ENCODE measurements around the gene STAT2. TPM values are rescaled to one million over a fixed set of nuclear protein-coding genes. Genes with fewer than 3 reads are reported as not detected.

The STAT2 gene
- total RNA-seq, 6 experiments from 2014 or later, result 82.8 to 182 (median 108) TPM

GRCh38 chr12:56375598-56376434, 15.9 kb upstream of the STAT2 start:
- 67% methylated on average over 11 of the region's 11 CpGs for WGBS (ENCODE audit: insufficient coverage, low coverage, low lambda C conversion rate, missing lambda C conversion rate)
- peak in 3 of 4 donors; percentile 19 to 51 (median 38) for ATAC-seq
- no peaks in the 10 kb centered on the region for H3K36me3 ChIP-seq
- H3K9me3 ChIP-seq, result no peaks in the 10 kb centered on the region
- DNase-seq, result no peak
- no peak overlapping the region for H3K4me3 ChIP-seq
- H3K27ac ChIP-seq, result no peak overlapping the region
- intact Hi-C loops (cut with DNase I), result no loop called here
- H3K4me1 ChIP-seq, result no peaks in the 10 kb centered on the region
- TF ChIP-seq CTCF (IDR thresholded peaks at IDR 0.05), result no peak
- TF ChIP-seq POLR2A (IDR thresholded peaks at IDR 0.05), result no peak
- H3K27me3 ChIP-seq, result no peaks in the 10 kb centered on the region

GRCh38 chr12:56374726-56375597, 15.1 kb upstream of the STAT2 start:
- intact Hi-C loops (cut with DNase I), result no loop called here
- ATAC-seq (no peak), DNase-seq (no peak)
- 77% methylated on average over 6 of the region's 7 CpGs for WGBS (ENCODE audit: insufficient coverage, low coverage, low lambda C conversion rate, missing lambda C conversion rate)
- TF ChIP-seq POLR2A (IDR thresholded peaks at IDR 0.05) (no peak), CTCF (IDR thresholded peaks at IDR 0.05) (no peak)
- H3K4me3 ChIP-seq, result no peak overlapping the region
- H3K4me1 ChIP-seq, result no peaks in the 10 kb centered on the region
- no peaks in the 10 kb centered on the region for H3K27me3 ChIP-seq
- H3K27ac ChIP-seq, result no peak overlapping the region
- no peaks in the 10 kb centered on the region for H3K36me3 ChIP-seq
- H3K9me3 ChIP-seq, result no peaks in the 10 kb centered on the region

GRCh38 chr12:56373515-56373914, 13.6 kb upstream of the STAT2 start:
- DNase-seq (no peak), ATAC-seq (no peak)
- 88% methylated on average over 1 of the region's 1 CpG for WGBS (ENCODE audit: insufficient coverage, low coverage, low lambda C conversion rate, missing lambda C conversion rate)
- no peaks in the 10 kb centered on the region for H3K36me3 ChIP-seq
- H3K27ac ChIP-seq, result no peak overlapping the region
- no peaks in the 10 kb centered on the region for H3K9me3 ChIP-seq
- no peaks in the 10 kb centered on the region for H3K4me1 ChIP-seq
- TF ChIP-seq POLR2A (IDR thresholded peaks at IDR 0.05), result no peak
- TF ChIP-seq CTCF (IDR thresholded peaks at IDR 0.05), result no peak
- no peaks in the 10 kb centered on the region for H3K27me3 ChIP-seq
- no peak overlapping the region for H3K4me3 ChIP-seq
- intact Hi-C loops (cut with DNase I), result no loop called here

- no peaks in the 10 kb centered on the region for H3K36me3 ChIP-seq
- H3K27me3 ChIP-seq, result no peaks in the 10 kb centered on the region
- no peaks in the 10 kb centered on the region for H3K9me3 ChIP-seq
- ATAC-seq (no peak), DNase-seq (no peak)
- H3K4me1 ChIP-seq, result peaks cover 0 to 31% (median 11%) of the 10 kb centered on the region in 4 donors
- no peak overlapping the region for H3K27ac ChIP-seq
- TF ChIP-seq POLR2A (IDR thresholded peaks at IDR 0.05) (no peak), CTCF (IDR thresholded peaks at IDR 0.05) (no peak)
- WGBS (ENCODE audit: insufficient coverage, low coverage, low lambda C conversion rate, missing lambda C conversion rate), result 77% methylated on average over 3 of the region's 3 CpGs
- intact Hi-C loops (cut with DNase I), result no loop called here
- no peak overlapping the region for H3K4me3 ChIP-seq
Observed at GRCh38 chr12:56366948-56367347, 7.0 kb upstream of the STAT2 start.

Measured in right lobe of liver (tissue), 6 donors.